Frontal cortex (tissue), 4 donors: ENCODE data around the gene PRTG. TPM values are rescaled to one million over a fixed set of nuclear protein-coding genes. Genes with fewer than 3 reads are reported as not detected.
"Not testable (repeated sequence)": the region's sequence is repeated elsewhere in the genome, so short reads cannot be mapped to it uniquely, and the experiment has no call there.

Experiments used
- DNase-seq, 2 donors: peaks; one replicate each; pipeline ENCODE4 v3.0.0; 2012; ENCODE audit warnings: low spot score in 2 of 2
- FAIRE-seq: peaks from 2 replicates; lab custom pipeline; 2012; peaks lifted over from hg19 to GRCh38; lab: Jason Lieb, UNC
- total RNA-seq: library from RNA; depleted of rRNA; stranded (reverse); fragments of >200 nt; gene quantifications from one replicate; pipeline ENCODE4 v1.2.3, GENCODE V29; 2014
- donor health status: control.
- donor health status: control.
- donor health status: control.

The PRTG gene
- total RNA-seq = 2.4 TPM

GRCh38 chr15:55742927-55743728 is at the start of gene PRTG:
PRTG (minus strand) TSS chr15:55743152; CDS start chr15:55742931, 221 bp downstream.
- DNase-seq = peak; percentile 68 to 71
- no peak for FAIRE-seq

- FAIRE-seq = no peak
- DNase-seq = no peak
Observed at GRCh38 chr15:55791551-55792400, 48.8 kb upstream of the PRTG start.

GRCh38 chr15:55789066-55789660 is 46.2 kb upstream of the PRTG start:
- DNase-seq (no peak), FAIRE-seq (no peak)

GRCh38 chr15:55786341-55786740 is 43.4 kb upstream of the PRTG start:
- DNase-seq (no peak), FAIRE-seq (no peak)

- not testable (repeated sequence) for FAIRE-seq, DNase-seq
Observed at GRCh38 chr15:55785593-55785992, 42.6 kb upstream of the PRTG start.

- FAIRE-seq (no peak), DNase-seq (no peak)
Observed at GRCh38 chr15:55784286-55784685, 41.3 kb upstream of the PRTG start.

GRCh38 chr15:55782901-55783300 is 39.9 kb upstream of the PRTG start:
- DNase-seq (no peak), FAIRE-seq (no peak)

GRCh38 chr15:55780292-55780691 is 37.3 kb upstream of the PRTG start:
- FAIRE-seq (no peak), DNase-seq (no peak)

- FAIRE-seq (no peak), DNase-seq (no peak)
Observed at GRCh38 chr15:55778932-55779331, 36.0 kb upstream of the PRTG start.

- DNase-seq (no peak), FAIRE-seq (no peak)
Observed at GRCh38 chr15:55775316-55775715, 32.4 kb upstream of the PRTG start.

- DNase-seq (peak in 1 of 2 donors; percentile 30), FAIRE-seq (no peak)
Observed at GRCh38 chr15:55774113-55774970, 31.4 kb upstream of the PRTG start.

GRCh38 chr15:55770806-55771205 is 27.9 kb upstream of the PRTG start:
- no peak for DNase-seq
- FAIRE-seq = no peak

- DNase-seq = no peak
- FAIRE-seq = no peak
Observed at GRCh38 chr15:55770261-55770660, 27.3 kb upstream of the PRTG start.

- FAIRE-seq (no peak), DNase-seq (no peak)
Observed at GRCh38 chr15:55768670-55769185, 25.8 kb upstream of the PRTG start.

- no peak for FAIRE-seq
Observed at GRCh38 chr15:55766676-55767075, 23.7 kb upstream of the PRTG start.

GRCh38 chr15:55764398-55764797 is 21.4 kb upstream of the PRTG start:
- FAIRE-seq (no peak), DNase-seq (no peak)

More at GRCh38 chr15:55766676-55767075, 23.7 kb upstream of the PRTG start:
- DNase-seq = no peak

GRCh38 chr15:55758580-55758986 is 15.6 kb upstream of the PRTG start:
- no peak for DNase-seq
- no peak for FAIRE-seq

GRCh38 chr15:55753433-55753832 is 10.5 kb upstream of the PRTG start:
- not testable (repeated sequence) for FAIRE-seq, DNase-seq

- FAIRE-seq (no peak), DNase-seq (no peak)
Observed at GRCh38 chr15:55750706-55751105, 7.8 kb upstream of the PRTG start.
